Measurements from ENCODE around the gene TAF15.

Gene TAF15

GRCh38 chr17:35768797-35769196 lies 40.5 kb upstream of the TAF15 start:
- Histone ChIP-seq H3F3A (ENCODE audit: control insufficient read depth, insufficient read depth) (no peaks in the 10 kb centered on the region), H4K20me1 (ENCODE audit: control insufficient read depth, insufficient read depth, low read depth, low read length) (no peaks in the 10 kb centered on the region), H3K9me2 (replicated peaks; ENCODE audit: control insufficient read depth, low read length) (no peaks in the 10 kb centered on the region), H3K27ac (ENCODE audit: low read depth, low read length) (no peak overlapping the region), H3K4me1 (ENCODE audit: control insufficient read depth, low read length) (peaks cover 12% of the 10 kb centered on the region), H3K36me3 (ENCODE audit: control insufficient read depth, low read length) (no peaks in the 10 kb centered on the region), H3K4me2 (ENCODE audit: low read length) (no peak overlapping the region), H3K27me3 (ENCODE audit: control insufficient read depth, low read length) (peaks cover 9% of the 10 kb centered on the region; the same call in 1 of the 2 replicates), H3K4me3 (ENCODE audit: low read length) (no peak overlapping the region), H3K79me2 (ENCODE audit: control insufficient read depth, low read length) (no peaks in the 10 kb centered on the region), H3K9me3 (ENCODE audit: control insufficient read depth, insufficient read depth, low read length) (no peaks in the 10 kb centered on the region)
- no peak for TF ChIP-seq CTCF (IDR thresholded peaks at IDR 0.05; ENCODE audit: low read depth, low read length, poor library complexity, severe bottlenecking)

GRCh38 chr17:35769895-35770486 lies 39.3 kb upstream of the TAF15 start:
- H4K20me1 ChIP-seq (ENCODE audit: control insufficient read depth, insufficient read depth, low read depth, low read length), result no peaks in the 10 kb centered on the region
- H3K27ac ChIP-seq (ENCODE audit: low read depth, low read length), result no peak overlapping the region
- H3K27me3 ChIP-seq (ENCODE audit: control insufficient read depth, low read length), result peaks cover 9% of the 10 kb centered on the region
- no peak overlapping the region for H3K4me2 ChIP-seq (ENCODE audit: low read length)
- no peaks in the 10 kb centered on the region for H3K79me2 ChIP-seq (ENCODE audit: control insufficient read depth, low read length)
- H3F3A ChIP-seq (ENCODE audit: control insufficient read depth, insufficient read depth), result no peaks in the 10 kb centered on the region
- H3K4me1 ChIP-seq (ENCODE audit: control insufficient read depth, low read length), result peaks cover 5% of the 10 kb centered on the region
- no peaks in the 10 kb centered on the region for H3K9me2 ChIP-seq (replicated peaks; ENCODE audit: control insufficient read depth, low read length)
- peak; percentile 47 for TF ChIP-seq CTCF (IDR thresholded peaks at IDR 0.05; ENCODE audit: low read depth, low read length, poor library complexity, severe bottlenecking)
- no peak for TF ChIP-seq EZH2phosphoT487 (IDR thresholded peaks at IDR 0.05; ENCODE audit: borderline replicate concordance, low read length)
- H3K4me3 ChIP-seq (ENCODE audit: low read length), result no peak overlapping the region
- no peaks in the 10 kb centered on the region for H3K36me3 ChIP-seq (ENCODE audit: control insufficient read depth, low read length)
- H3K9me3 ChIP-seq (ENCODE audit: control insufficient read depth, insufficient read depth, low read length), result no peaks in the 10 kb centered on the region

GRCh38 chr17:35773129-35773528 lies 36.2 kb upstream of the TAF15 start:
- H3K4me3 ChIP-seq (ENCODE audit: low read length), result no peak overlapping the region
- H3K79me2 ChIP-seq (ENCODE audit: control insufficient read depth, low read length), result no peaks in the 10 kb centered on the region
- H4K20me1 ChIP-seq (ENCODE audit: control insufficient read depth, insufficient read depth, low read depth, low read length), result no peaks in the 10 kb centered on the region
- H3K36me3 ChIP-seq (ENCODE audit: control insufficient read depth, low read length), result no peaks in the 10 kb centered on the region
- H3F3A ChIP-seq (ENCODE audit: control insufficient read depth, insufficient read depth), result no peaks in the 10 kb centered on the region
- H3K27ac ChIP-seq (ENCODE audit: low read depth, low read length), result no peak overlapping the region
- no peaks in the 10 kb centered on the region for H3K9me2 ChIP-seq (replicated peaks; ENCODE audit: control insufficient read depth, low read length)
- no peak overlapping the region for H3K4me2 ChIP-seq (ENCODE audit: low read length)
- H3K27me3 ChIP-seq (ENCODE audit: control insufficient read depth, low read length), result peaks cover 7% of the 10 kb centered on the region
- TF ChIP-seq CTCF (IDR thresholded peaks at IDR 0.05; ENCODE audit: low read depth, low read length, poor library complexity, severe bottlenecking) (no peak), EZH2phosphoT487 (IDR thresholded peaks at IDR 0.05; ENCODE audit: borderline replicate concordance, low read length) (no peak)
- H3K9me3 ChIP-seq (ENCODE audit: control insufficient read depth, insufficient read depth, low read length), result no peaks in the 10 kb centered on the region
- no peaks in the 10 kb centered on the region for H3K4me1 ChIP-seq (ENCODE audit: control insufficient read depth, low read length)
